Omental fat pad (tissue), 4 donors: ENCODE measurements around the gene GPR87. TPM values are rescaled to one million over a fixed set of nuclear protein-coding genes. Genes with fewer than 3 reads are reported as not detected.

Experiments
- ATAC-seq: fragments of 150-250 bp; one replicate; pipeline ENCODE4 v1.9.1; 2016; ENCODE audit warnings: mild to moderate bottlenecking, moderate library complexity; ENCODE audit not compliant: low FRiP score
- DNase-seq: peaks from one replicate; pipeline ENCODE4 v3.0.0-alpha.2; 2019; ENCODE audit warnings: low spot score
- total RNA-seq, 4 donors: library from RNA; depleted of rRNA; stranded (reverse); fragments of >200 nt; gene quantifications; one replicate each; pipeline ENCODE4 v1.1.0, GENCODE V29; 2016
- TF ChIP-seq, protein P1 (sequence below), 3 donors: fragments of 450-650 bp; IDR thresholded peaks; one replicate each; pipeline ENCODE4 v1.5.1; 2016 to 2017; ENCODE audit warnings: antibody characterized with exemption in 3 of 3, mild to moderate bottlenecking in 3 of 3, moderate library complexity in 2 of 3

The GPR87 gene
- total RNA-seq, 4 donors from 2014 or later = not detected

DNA sequence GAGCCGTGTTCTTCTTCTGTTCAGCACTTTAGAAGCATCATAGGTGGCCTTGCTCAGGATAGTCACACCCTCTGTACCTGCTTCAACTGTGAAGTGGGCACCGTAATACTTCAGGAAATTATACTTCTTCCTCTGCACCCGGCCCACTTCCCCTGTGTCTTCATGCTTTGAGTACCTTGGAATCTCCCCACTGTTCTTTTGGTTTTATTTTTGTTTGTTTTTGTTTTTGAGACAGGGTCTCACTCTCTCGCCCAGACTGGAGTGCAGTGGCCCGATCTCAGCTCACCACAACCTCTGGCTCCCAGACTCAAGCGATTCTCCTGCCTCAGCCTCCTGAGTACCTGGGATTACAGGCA is 40.0 kb downstream of the GPR87 start:
- no peak for DNase-seq
- TF ChIP-seq, protein P1, sequence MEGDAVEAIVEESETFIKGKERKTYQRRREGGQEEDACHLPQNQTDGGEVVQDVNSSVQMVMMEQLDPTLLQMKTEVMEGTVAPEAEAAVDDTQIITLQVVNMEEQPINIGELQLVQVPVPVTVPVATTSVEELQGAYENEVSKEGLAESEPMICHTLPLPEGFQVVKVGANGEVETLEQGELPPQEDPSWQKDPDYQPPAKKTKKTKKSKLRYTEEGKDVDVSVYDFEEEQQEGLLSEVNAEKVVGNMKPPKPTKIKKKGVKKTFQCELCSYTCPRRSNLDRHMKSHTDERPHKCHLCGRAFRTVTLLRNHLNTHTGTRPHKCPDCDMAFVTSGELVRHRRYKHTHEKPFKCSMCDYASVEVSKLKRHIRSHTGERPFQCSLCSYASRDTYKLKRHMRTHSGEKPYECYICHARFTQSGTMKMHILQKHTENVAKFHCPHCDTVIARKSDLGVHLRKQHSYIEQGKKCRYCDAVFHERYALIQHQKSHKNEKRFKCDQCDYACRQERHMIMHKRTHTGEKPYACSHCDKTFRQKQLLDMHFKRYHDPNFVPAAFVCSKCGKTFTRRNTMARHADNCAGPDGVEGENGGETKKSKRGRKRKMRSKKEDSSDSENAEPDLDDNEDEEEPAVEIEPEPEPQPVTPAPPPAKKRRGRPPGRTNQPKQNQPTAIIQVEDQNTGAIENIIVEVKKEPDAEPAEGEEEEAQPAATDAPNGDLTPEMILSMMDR (IDR thresholded peaks at IDR 0.05) = no peak
- ATAC-seq = no peak

DNA sequence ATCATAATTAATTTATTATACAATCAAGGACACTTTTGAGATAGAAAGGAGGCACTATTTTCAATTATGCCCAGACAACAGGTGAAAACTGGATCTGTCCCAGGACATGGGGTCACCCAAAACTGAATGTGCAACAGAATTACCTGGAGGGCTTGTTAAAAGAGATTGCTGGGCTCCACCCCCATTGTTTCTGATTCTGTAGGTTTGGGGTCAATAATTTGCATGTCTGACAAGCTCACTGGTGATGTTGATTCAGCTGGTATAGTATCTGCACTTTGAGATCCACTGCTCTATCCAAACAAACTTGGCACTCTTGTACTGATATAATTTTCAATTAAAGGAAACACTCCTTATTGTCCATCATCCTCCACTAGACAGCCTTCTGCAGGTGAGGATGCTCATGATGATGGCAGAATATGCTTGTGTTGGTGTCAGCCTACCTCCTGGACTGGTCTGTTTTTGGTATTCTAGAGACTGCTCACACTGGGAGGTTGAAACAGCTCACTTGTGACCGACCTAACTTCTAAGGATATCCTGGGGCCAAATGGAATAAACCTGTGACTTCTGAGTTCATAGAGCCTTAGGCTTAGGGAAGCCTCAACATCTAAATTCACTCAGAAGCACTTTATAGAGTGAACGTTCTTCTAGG is 40.5 kb downstream of the GPR87 start:
- DNase-seq (no peak), ATAC-seq (no peak)
- TF ChIP-seq, protein P1 (IDR thresholded peaks at IDR 0.05) = no peak

DNA sequence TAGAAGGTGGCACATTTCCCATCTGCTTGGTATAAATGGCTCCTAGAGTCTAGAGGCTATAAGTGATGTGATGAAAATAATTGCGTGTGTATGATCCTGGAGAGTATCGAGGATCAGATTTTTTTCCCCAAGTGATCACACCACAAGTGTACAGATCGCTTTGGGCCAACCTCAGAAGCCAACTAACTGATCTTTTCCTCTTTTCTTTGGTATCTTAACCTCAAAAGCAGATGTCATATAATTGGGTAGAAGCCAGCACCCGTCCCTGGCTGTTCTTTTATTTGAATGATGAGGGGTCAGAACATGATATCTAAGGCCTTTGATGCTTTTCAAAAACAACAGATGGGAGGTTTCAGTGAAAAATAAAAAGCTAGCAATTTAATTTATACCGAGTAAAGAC is 41.5 kb downstream of the GPR87 start:
- no peak for ATAC-seq
- no peak for DNase-seq
- TF ChIP-seq, protein P1 (IDR thresholded peaks at IDR 0.05) = no peak

DNA sequence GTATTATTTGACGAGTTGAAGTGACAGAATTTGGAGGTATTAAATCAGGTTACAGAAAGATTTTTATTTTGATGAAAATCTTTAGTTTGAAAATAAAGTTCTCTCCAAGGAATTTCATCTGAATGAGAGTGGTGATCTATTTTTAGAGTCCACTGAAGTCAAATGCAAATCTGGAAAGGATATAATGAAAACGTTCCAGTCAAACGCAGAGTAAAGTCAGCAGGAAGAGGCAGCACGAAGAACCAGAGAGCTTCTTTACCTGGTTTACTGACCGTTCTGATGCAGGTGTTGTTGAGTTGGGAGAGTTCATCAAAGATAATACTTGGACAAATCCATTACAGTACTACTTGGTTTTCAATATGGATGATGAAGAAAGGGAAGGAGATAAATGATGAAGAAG is 47.0 kb downstream of the GPR87 start:
- DNase-seq (no peak), ATAC-seq (no peak)

DNA sequence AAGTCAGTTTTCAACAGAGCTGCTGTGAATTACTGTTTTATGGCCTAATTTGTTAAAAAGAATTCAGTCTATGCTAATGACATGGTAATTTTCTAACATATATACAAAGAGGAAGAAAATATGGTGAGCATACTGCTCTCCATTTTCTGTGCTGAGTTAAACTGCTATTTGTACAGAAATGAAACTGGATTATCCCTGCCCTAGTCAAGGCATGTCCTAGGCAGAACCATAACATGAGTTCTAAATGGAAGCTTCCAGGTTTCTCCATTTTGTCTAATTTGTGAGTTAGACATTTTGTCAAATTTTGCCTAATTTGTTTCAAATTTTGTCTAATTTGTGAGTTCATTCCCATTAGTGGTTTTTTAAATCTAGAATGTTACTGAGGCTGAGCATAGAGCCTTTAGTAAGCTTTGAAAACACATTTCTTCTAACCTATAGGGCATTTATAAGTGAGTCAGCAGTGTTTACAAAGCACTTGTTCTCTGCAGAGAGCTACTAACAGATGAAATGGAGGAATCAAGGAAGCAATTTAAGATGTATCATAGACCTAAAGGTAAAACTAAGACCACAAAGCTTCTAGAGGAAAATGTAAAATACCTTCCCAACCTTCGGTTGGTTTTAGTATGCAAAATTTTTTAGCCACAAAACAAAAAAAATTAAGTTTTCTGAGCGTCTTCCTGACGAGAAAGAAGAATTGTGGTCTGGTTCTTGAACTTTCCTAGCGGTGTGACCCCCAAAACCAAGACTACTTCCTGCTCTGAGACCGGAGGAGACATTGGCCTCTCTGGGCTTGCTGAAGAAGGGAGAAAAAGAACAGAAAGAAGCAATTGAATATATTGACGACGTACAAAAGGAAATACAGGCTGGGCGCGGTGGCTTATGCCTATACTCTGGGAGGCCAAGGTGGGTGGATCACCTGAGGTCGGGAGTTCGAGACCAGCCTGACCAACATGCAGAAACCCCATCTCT is 48.1 kb downstream of the GPR87 start:
- TF ChIP-seq, protein P1 (IDR thresholded peaks at IDR 0.05) = no peak
- DNase-seq = no peak
- ATAC-seq = no peak

More for the DNA sequence above, 47.0 kb downstream of the GPR87 start:
- TF ChIP-seq, protein P1 (IDR thresholded peaks at IDR 0.05) = no peak

DNA sequence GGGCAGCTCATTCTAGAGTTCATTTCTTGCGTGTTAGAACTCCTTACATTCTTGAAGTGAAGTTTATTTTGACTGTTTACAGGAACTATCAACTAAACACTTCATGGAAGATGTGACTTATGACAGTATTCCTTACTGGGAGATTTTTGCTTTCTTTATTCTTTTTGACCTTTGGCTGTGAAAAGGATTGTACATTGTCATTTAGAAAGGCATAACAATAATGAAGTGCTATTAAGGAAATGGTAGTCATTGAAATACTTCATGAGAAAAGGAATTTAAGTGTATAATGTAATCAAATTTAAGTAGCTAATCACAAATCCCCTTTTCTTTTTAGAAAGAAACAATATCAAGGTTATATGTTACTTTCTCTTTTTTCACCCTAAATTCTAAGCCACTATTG is 49.6 kb downstream of the GPR87 start:
- TF ChIP-seq, protein P1 (IDR thresholded peaks at IDR 0.05) = no peak
- no peak for DNase-seq
- no peak for ATAC-seq
